GM19239 (cell line): ENCODE results near the gene AP3D1.
"Not testable (repeated sequence)": the region's sequence is repeated elsewhere in the genome, so short reads cannot be mapped to it uniquely, and the experiment has no call there.

Experiments
- DNase-seq: peaks from one replicate; pipeline ENCODE4 v3.0.0; 2011; ENCODE audit warnings: low spot score; ENCODE audit not compliant: insufficient read length
- FAIRE-seq: peaks from 2 replicates; lab custom pipeline; 2011; peaks lifted over from hg19 to GRCh38; lab: Jason Lieb, UNC

AP3D1 gene

GRCh38 chr19:2157452-2157851 is 6.1 kb upstream of the AP3D1 start:
- FAIRE-seq (no peak), DNase-seq (no peak)

GRCh38 chr19:2154587-2155075 is 3.3 kb upstream of the AP3D1 start:
- no peak for FAIRE-seq
- no peak for DNase-seq

- DNase-seq, result no peak
- FAIRE-seq, result no peak
These were observed 500 bp downstream of the AP3D1 start for GRCh38 chr19:2150794-2151338.

- DNase-seq, result no peak
- no peak for FAIRE-seq
These were observed 1.2 kb downstream of the AP3D1 start for GRCh38 chr19:2149980-2150793.

GRCh38 chr19:2148482-2149135 is 2.8 kb downstream of the AP3D1 start:
- no peak for DNase-seq
- no peak for FAIRE-seq

- FAIRE-seq (no peak), DNase-seq (no peak)
These were observed 5.5 kb downstream of the AP3D1 start for GRCh38 chr19:2145831-2146241.

- FAIRE-seq (no peak), DNase-seq (no peak)
These were observed 7.2 kb downstream of the AP3D1 start for GRCh38 chr19:2144190-2144589.

GRCh38 chr19:2142173-2142829 is 9.1 kb downstream of the AP3D1 start:
- DNase-seq, result no peak
- no peak for FAIRE-seq

GRCh38 chr19:2140138-2140569 is 11.2 kb downstream of the AP3D1 start:
- DNase-seq (no peak), FAIRE-seq (no peak)

- no peak for FAIRE-seq
These were observed 11.8 kb downstream of the AP3D1 start for GRCh38 chr19:2139385-2140137.

GRCh38 chr19:2138061-2138728 is 13.2 kb downstream of the AP3D1 start:
- DNase-seq, result no peak
- FAIRE-seq, result no peak

More at GRCh38 chr19:2139385-2140137, 11.8 kb downstream of the AP3D1 start:
- no peak for DNase-seq

GRCh38 chr19:2136796-2137195 is 14.6 kb downstream of the AP3D1 start:
- DNase-seq, result no peak

GRCh38 chr19:2135474-2136402 is 15.6 kb downstream of the AP3D1 start:
- no peak for DNase-seq
- no peak for FAIRE-seq

More at GRCh38 chr19:2136796-2137195, 14.6 kb downstream of the AP3D1 start:
- FAIRE-seq, result no peak

- no peak for DNase-seq
- no peak for FAIRE-seq
These were observed 18.5 kb downstream of the AP3D1 start for GRCh38 chr19:2132731-2133490.

GRCh38 chr19:2132191-2132590 is 19.2 kb downstream of the AP3D1 start:
- FAIRE-seq (no peak), DNase-seq (no peak)

- not testable (repeated sequence) for DNase-seq, FAIRE-seq
These were observed 20.1 kb downstream of the AP3D1 start for GRCh38 chr19:2131012-2131975.
